ENCODE measurements around the gene PRR5L.

PRR5L gene

GRCh38 chr11:36350137-36350513, 54.0 kb downstream of the PRR5L start:
- DNase-seq (ENCODE audit: low read depth in 1 of 2, low spot score in 1 of 2) = no peak
- H3K27me3 ChIP-seq (ENCODE audit: insufficient read depth, poor library complexity, severe bottlenecking) = no peaks in the 10 kb centered on the region
- H3K4me3 ChIP-seq (replicated peaks; ENCODE audit: insufficient read depth, low read length) = no peak overlapping the region
- no peak overlapping the region for H3K27ac ChIP-seq (replicated peaks)
- TF ChIP-seq SPI1 (IDR thresholded peaks at IDR 0.05; ENCODE audit: borderline replicate concordance, low read depth) (peak; percentile 22; the same call in 1 of the 2 replicates), POLR2AphosphoS5 (IDR thresholded peaks at IDR 0.05; ENCODE audit: low read depth) (no peak)

DNA sequence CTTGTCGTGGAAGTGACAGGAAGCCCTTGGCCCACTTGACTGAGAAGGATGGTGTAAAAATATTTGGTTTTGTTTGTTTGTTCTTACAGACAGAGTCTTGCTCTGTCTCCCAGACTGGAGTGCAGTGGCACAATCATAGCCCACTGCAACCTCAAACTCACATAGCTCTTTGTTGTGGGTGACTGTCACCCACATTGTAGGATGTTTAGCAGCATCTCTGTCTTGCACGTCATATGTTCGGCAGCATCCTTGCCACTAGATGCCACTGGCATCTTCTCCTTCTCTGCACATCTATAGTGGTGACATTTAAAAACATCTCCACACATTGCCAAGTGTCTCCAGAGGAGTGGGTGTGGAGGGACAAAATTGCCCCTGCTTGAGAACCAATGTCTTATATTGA, 56.8 kb downstream of the PRR5L start:
- no peak overlapping the region for H3K4me3 ChIP-seq (replicated peaks; ENCODE audit: insufficient read depth, low read length)
- TF ChIP-seq POLR2AphosphoS5 (IDR thresholded peaks at IDR 0.05; ENCODE audit: low read depth) = no peak
- TF ChIP-seq GABPA (IDR thresholded peaks at IDR 0.05; ENCODE audit: low read depth) = no peak
- no peak for TF ChIP-seq SPI1 (IDR thresholded peaks at IDR 0.05; ENCODE audit: borderline replicate concordance, low read depth)
- no peak for TF ChIP-seq CTCF (IDR thresholded peaks at IDR 0.05; ENCODE audit: insufficient read depth, low read length)
- no peak for TF ChIP-seq REST (IDR thresholded peaks at IDR 0.05; ENCODE audit: insufficient replicate concordance, low read depth)
- H3K27me3 ChIP-seq (ENCODE audit: insufficient read depth, poor library complexity, severe bottlenecking) = no peaks in the 10 kb centered on the region
- DNase-seq (ENCODE audit: low read depth in 1 of 2, low spot score in 1 of 2) = no peak
- no peak overlapping the region for H3K27ac ChIP-seq (replicated peaks)

DNA sequence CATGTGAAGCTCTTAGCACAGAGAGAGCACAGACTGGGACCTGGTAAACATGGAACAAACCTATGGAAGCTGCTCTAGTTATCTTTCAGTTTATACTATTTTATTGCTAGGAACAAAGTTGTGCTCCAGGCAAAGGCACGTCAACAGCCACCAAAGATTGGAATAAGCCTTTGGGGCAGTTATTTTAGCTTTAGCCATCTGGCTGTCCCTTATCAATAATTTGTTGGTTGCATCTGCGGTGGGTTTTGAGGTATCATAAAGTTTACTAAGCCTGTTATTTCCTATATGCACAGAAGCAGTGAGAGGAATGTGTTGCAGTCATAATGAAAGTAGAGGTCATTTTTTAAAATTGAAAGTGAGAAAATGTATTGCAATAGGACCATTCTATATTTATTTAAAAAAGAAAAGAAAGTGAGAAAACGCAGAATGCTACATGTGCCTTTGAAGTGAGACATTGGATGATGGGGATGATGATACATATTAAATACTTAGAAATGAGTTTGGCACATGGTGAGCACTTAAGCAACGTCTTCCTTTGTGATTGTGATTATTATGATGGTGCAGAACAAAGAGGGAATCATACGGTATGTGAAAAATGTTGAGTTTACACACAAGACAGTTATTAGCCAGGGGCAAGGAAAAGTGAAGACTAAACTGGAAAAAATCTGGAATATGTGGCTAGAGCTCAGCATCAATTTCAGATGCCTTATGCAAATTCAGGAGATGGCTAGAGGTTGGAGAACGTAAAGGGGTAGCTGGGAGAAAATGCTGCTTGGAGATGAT, 58.3 kb downstream of the PRR5L start:
- no peak overlapping the region for H3K4me3 ChIP-seq (replicated peaks; ENCODE audit: insufficient read depth, low read length)
- H3K27me3 ChIP-seq (ENCODE audit: insufficient read depth, poor library complexity, severe bottlenecking) = no peaks in the 10 kb centered on the region
- TF ChIP-seq GABPA (IDR thresholded peaks at IDR 0.05; ENCODE audit: low read depth) (no peak), REST (IDR thresholded peaks at IDR 0.05; ENCODE audit: insufficient replicate concordance, low read depth) (no peak)
- no peak for DNase-seq (ENCODE audit: low read depth in 1 of 2, low spot score in 1 of 2)
- no peak overlapping the region for H3K27ac ChIP-seq (replicated peaks)

DNA sequence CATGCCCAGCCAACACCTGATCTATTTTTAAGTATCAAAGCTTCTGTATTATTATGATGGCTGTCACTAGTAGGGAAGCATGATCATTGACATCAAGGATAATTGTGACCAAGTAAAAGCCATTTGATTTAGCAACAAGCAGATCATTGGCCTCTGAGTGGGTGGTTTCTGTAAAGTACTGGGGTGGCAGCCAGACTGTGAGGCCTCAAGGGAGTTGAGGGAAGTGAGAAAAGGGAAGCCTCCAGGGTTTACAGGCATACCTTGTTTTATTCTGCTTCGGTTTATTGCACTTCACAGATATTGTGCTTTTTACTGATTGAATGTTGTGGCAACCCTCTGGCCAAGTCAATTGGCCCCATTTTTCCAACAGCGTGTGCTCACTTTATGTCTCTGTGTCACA, 60.1 kb downstream of the PRR5L start:
- Histone ChIP-seq H3K27ac (replicated peaks) (no peak overlapping the region), H3K4me3 (replicated peaks; ENCODE audit: insufficient read depth, low read length) (no peak overlapping the region), H3K27me3 (ENCODE audit: insufficient read depth, poor library complexity, severe bottlenecking) (no peaks in the 10 kb centered on the region)
- peak in 1 of 2 experiments; percentile 81 for DNase-seq (ENCODE audit: low read depth in 1 of 2, low spot score in 1 of 2)
- TF ChIP-seq POLR2AphosphoS5 (IDR thresholded peaks at IDR 0.05; ENCODE audit: low read depth) (no peak), SPI1 (IDR thresholded peaks at IDR 0.05; ENCODE audit: borderline replicate concordance, low read depth) (peak; percentile 81)

- TF ChIP-seq REST (IDR thresholded peaks at IDR 0.05; ENCODE audit: insufficient replicate concordance, low read depth) (no peak), SPI1 (IDR thresholded peaks at IDR 0.05; ENCODE audit: borderline replicate concordance, low read depth) (no peak), GABPA (IDR thresholded peaks at IDR 0.05; ENCODE audit: low read depth) (no peak), POLR2AphosphoS5 (IDR thresholded peaks at IDR 0.05; ENCODE audit: low read depth) (no peak), CTCF (IDR thresholded peaks at IDR 0.05; ENCODE audit: insufficient read depth, low read length) (no peak)
- no peaks in the 10 kb centered on the region for H3K27me3 ChIP-seq (ENCODE audit: insufficient read depth, poor library complexity, severe bottlenecking)
- no peak overlapping the region for H3K4me3 ChIP-seq (replicated peaks; ENCODE audit: insufficient read depth, low read length)
- no peak overlapping the region for H3K27ac ChIP-seq (replicated peaks)
- DNase-seq (ENCODE audit: low read depth in 1 of 2, low spot score in 1 of 2) = no peak
These were observed 61.7 kb downstream of the PRR5L start for GRCh38 chr11:36357831-36358230.
